Stomach (tissue), 9 donors: ENCODE data around the gene EIF5. TPM values are rescaled to one million over a fixed set of nuclear protein-coding genes. Genes with fewer than 3 reads are reported as not detected.

Source experiments
- DNase-seq, 2 donors: peaks; one replicate each; pipeline versions ENCODE4 v3.0.0 to v3.0.0-alpha.2; 2013 to 2019
- H3K27ac ChIP-seq, 5 donors: fragments of 200-600 bp in 4 of 5; sonication (generic) in 4 of 5; one replicate each; pipeline ENCODE4 v1.5.1; 2013 to 2019; ENCODE audit warnings: mild to moderate bottlenecking in 1 of 5, moderate library complexity in 1 of 5
- H3K27me3 ChIP-seq, 3 donors: fragments of 200-600 bp; sonication (generic); one replicate each; pipeline ENCODE4 v1.5.1; 2017 to 2019; ENCODE audit warnings: mixed run types in 1 of 3
- H3K36me3 ChIP-seq, 4 donors: fragments of 200-600 bp; sonication (generic); 1 replicate in 3 of 4; 2 replicates in 1 of 4; pipeline ENCODE4 v1.5.1; 2016 to 2019
- H3K4me1 ChIP-seq, 4 donors: fragments of 200-600 bp; sonication (generic); one replicate each; pipeline ENCODE4 v1.5.1; 2016 to 2019
- H3K4me3 ChIP-seq, 4 donors: fragments of 200-600 bp; sonication (generic) in 3 of 4; one replicate each; pipeline ENCODE4 v1.5.1; 2016 to 2019; ENCODE audit warnings: mild to moderate bottlenecking in 1 of 4
- H3K9me3 ChIP-seq, 4 donors: fragments of 200-600 bp; sonication (generic); one replicate each; pipeline ENCODE4 v1.5.1; 2016 to 2019
- CTCF ChIP-seq, 7 experiments: fragments of 450-650 bp in 4 of 7; fragments of 200-600 bp in 3 of 7; sonication (generic) in 3 of 7; IDR thresholded peaks; one replicate each; pipeline ENCODE4 v1.5.1; 2016 to 2019; ENCODE audit warnings: antibody characterized with exemption in 7 of 7, control low read depth in 2 of 7, mild to moderate bottlenecking in 1 of 7
- EP300 ChIP-seq: sonication (generic); formaldehyde crosslinking; IDR thresholded peaks from one replicate; pipeline ENCODE4 v1.6.1; 2017; ENCODE audit warnings: antibody characterized with exemption
- POLR2A ChIP-seq, 4 donors: fragments of 450-650 bp; IDR thresholded peaks; one replicate each; pipeline ENCODE4 v1.6.1; 2016; ENCODE audit warnings: antibody characterized with exemption in 4 of 4, control low read depth in 2 of 4, mild to moderate bottlenecking in 1 of 4, moderate library complexity in 1 of 4
- POLR2AphosphoS5 ChIP-seq, 3 donors: sonication (generic); formaldehyde crosslinking; IDR thresholded peaks; one replicate each; pipeline ENCODE4 v1.6.1; 2016; ENCODE audit warnings: antibody characterized with exemption in 3 of 3
- WGBS, 5 donors: extraction: QIAGEN DNeasy Blood & Tissue Kit in 3 of 5; methylation state at CpG; one replicate each; pipeline versions ENCODE4 v1.1.5 to v1.1.7; 2013 to 2018; 5-methylcytosine and 5-hydroxymethylcytosine counted together
- intact Hi-C: fragments of 100-400 bp; cut with DNase I; formaldehyde crosslinking; loops from one replicate; pipeline ENCODE4 v1.15.1; 2023; ENCODE audit warnings: low total_unique reads
- polyA plus RNA-seq, 3 donors: library from polyadenylated mRNA; stranded (reverse); fragments of 200-250 nt; gene quantifications; one replicate each; pipeline ENCODE4 v1.2.3, GENCODE V29; 2013
- total RNA-seq, 5 donors: library from RNA; depleted of rRNA; stranded (reverse); fragments of >200 nt; gene quantifications; one replicate each; pipeline versions ENCODE4 v1.1.0 to v1.2.3, GENCODE V29; 2014 to 2016
- donor health status: healthy with polysubstance abuse.
- donor health status: Bipolar disorder and iron deficiency.
- donor health status: healthy.

EIF5 gene
- total and polyA plus RNA-seq, 8 donors = 44.3 to 401 (median 134) TPM

GRCh38 chr14:103312006-103312635, 21.9 kb upstream of the EIF5 start:
- Histone ChIP-seq H3K27ac (no peak overlapping the region), H3K36me3 (no peaks in the 10 kb centered on the region), H3K9me3 (no peaks in the 10 kb centered on the region), H3K27me3 (no peaks in the 10 kb centered on the region), H3K4me1 (peaks cover 0 to 9% (median 6%) of the 10 kb centered on the region in 4 donors), H3K4me3 (no peak overlapping the region)
- intact Hi-C loops = no loop called here
- WGBS, 5 donors = 86 to 94% (median 92%) methylated on average over 11 to 14 of the region's 14 CpGs
- TF ChIP-seq EP300 (no peak), POLR2AphosphoS5 (IDR thresholded peaks at IDR 0.05) (no peak), POLR2A (IDR thresholded peaks at IDR 0.05) (no peak), CTCF (IDR thresholded peaks at IDR 0.05) (no peak)
- DNase-seq = no peak

- Histone ChIP-seq H3K36me3 (no peaks in the 10 kb centered on the region), H3K4me1 (peaks cover 0 to 9% (median 6%) of the 10 kb centered on the region in 4 donors), H3K27ac (no peak overlapping the region), H3K9me3 (no peaks in the 10 kb centered on the region), H3K4me3 (no peak overlapping the region), H3K27me3 (peaks cover 0 to 1% (median 0%) of the 10 kb centered on the region in 3 donors)
- 74 to 87% (median 82%) methylated on average over 8 of the region's 8 CpGs for WGBS, 5 donors
- DNase-seq = peak in 1 of 2 donors; percentile 27
- intact Hi-C loops = no loop called here
- TF ChIP-seq POLR2A (IDR thresholded peaks at IDR 0.05) (no peak), EP300 (no peak), POLR2AphosphoS5 (IDR thresholded peaks at IDR 0.05) (no peak), CTCF (IDR thresholded peaks at IDR 0.05) (no peak)
These were observed 20.3 kb upstream of the EIF5 start for GRCh38 chr14:103313704-103314103.

- H3K27me3 ChIP-seq = peaks cover 0 to 7% (median 0%) of the 10 kb centered on the region in 3 donors
- H3K27ac ChIP-seq = peak overlapping the region in 3 of 5 donors; percentile 21 to 50 (median 31)
- intact Hi-C loops = no loop called here
- H3K9me3 ChIP-seq = no peaks in the 10 kb centered on the region
- DNase-seq = peak; percentile 50 to 61
- TF ChIP-seq CTCF (IDR thresholded peaks at IDR 0.05) = no peak
- TF ChIP-seq EP300 = no peak
- TF ChIP-seq POLR2AphosphoS5 (IDR thresholded peaks at IDR 0.05) = peak in 1 of 3 donors; percentile 20
- no peak overlapping the region for H3K4me3 ChIP-seq
- H3K36me3 ChIP-seq = no peaks in the 10 kb centered on the region
- 38 to 49% (median 46%) methylated on average over 12 to 13 of the region's 13 CpGs for WGBS, 5 donors
- peaks cover 0 to 9% (median 6%) of the 10 kb centered on the region in 4 donors for H3K4me1 ChIP-seq
These were observed 19.4 kb upstream of the EIF5 start for GRCh38 chr14:103314496-103315277.

- WGBS, 5 donors = 72 to 83% (median 77%) methylated on average over 12 to 14 of the region's 14 CpGs
- peaks cover 0 to 13% (median 0%) of the 10 kb centered on the region in 3 donors for H3K27me3 ChIP-seq
- peak overlapping the region in 2 of 5 donors; percentile 31 to 50 for H3K27ac ChIP-seq
- no peaks in the 10 kb centered on the region for H3K9me3 ChIP-seq
- TF ChIP-seq POLR2AphosphoS5 (IDR thresholded peaks at IDR 0.05) = peak in 1 of 3 donors; percentile 38
- no peak for TF ChIP-seq POLR2A (IDR thresholded peaks at IDR 0.05)
- intact Hi-C loops = no loop called here
- H3K4me3 ChIP-seq = no peak overlapping the region
- peak in 1 of 2 donors; percentile 41 for DNase-seq
- peaks cover 0 to 9% (median 6%) of the 10 kb centered on the region in 4 donors for H3K4me1 ChIP-seq
- H3K36me3 ChIP-seq = no peaks in the 10 kb centered on the region
These were observed 18.6 kb upstream of the EIF5 start for GRCh38 chr14:103315351-103315911.
